GM10248 (cell line): Measurements from ENCODE around the gene LRRC7.

Source experiments
- CTCF ChIA-PET: fragments of 300-600 bp; sonication (Branson Sonifier 250); formaldehyde crosslinking; extraction: SDS; loops from one replicate; lab custom pipeline; 2021; ENCODE audit warnings: antibody characterized with exemption; lab: Yijun Ruan, JAX
- POLR2A ChIA-PET: fragments of 350-650 bp; sonication (Branson Sonifier 250); formaldehyde crosslinking; extraction: SDS; loops from one replicate; lab custom pipeline; 2020; ENCODE audit warnings: antibody characterized with exemption; lab: Yijun Ruan, JAX
- DNase-seq: peaks from one replicate; pipeline ENCODE4 v3.0.0; 2012; ENCODE audit errors: extremely low spot score
- TF ChIP-seq, protein P1 (sequence below): IDR thresholded peaks from 2 replicates; pipeline ENCODE4 v1.5.1; 2012; ENCODE audit warnings: mild to moderate bottlenecking, low read depth; ENCODE audit errors: extremely low read depth, missing control alignments, control extremely low read depth

Gene LRRC7

GRCh38 chr1:69645477-69645876 lies 77.8 kb downstream of the LRRC7 start:
- ChIA-PET CTCF (no interaction called here), POLR2A (no interaction called here)
- no peak for DNase-seq
- TF ChIP-seq, protein P1, sequence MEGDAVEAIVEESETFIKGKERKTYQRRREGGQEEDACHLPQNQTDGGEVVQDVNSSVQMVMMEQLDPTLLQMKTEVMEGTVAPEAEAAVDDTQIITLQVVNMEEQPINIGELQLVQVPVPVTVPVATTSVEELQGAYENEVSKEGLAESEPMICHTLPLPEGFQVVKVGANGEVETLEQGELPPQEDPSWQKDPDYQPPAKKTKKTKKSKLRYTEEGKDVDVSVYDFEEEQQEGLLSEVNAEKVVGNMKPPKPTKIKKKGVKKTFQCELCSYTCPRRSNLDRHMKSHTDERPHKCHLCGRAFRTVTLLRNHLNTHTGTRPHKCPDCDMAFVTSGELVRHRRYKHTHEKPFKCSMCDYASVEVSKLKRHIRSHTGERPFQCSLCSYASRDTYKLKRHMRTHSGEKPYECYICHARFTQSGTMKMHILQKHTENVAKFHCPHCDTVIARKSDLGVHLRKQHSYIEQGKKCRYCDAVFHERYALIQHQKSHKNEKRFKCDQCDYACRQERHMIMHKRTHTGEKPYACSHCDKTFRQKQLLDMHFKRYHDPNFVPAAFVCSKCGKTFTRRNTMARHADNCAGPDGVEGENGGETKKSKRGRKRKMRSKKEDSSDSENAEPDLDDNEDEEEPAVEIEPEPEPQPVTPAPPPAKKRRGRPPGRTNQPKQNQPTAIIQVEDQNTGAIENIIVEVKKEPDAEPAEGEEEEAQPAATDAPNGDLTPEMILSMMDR, result no peak

DNA sequence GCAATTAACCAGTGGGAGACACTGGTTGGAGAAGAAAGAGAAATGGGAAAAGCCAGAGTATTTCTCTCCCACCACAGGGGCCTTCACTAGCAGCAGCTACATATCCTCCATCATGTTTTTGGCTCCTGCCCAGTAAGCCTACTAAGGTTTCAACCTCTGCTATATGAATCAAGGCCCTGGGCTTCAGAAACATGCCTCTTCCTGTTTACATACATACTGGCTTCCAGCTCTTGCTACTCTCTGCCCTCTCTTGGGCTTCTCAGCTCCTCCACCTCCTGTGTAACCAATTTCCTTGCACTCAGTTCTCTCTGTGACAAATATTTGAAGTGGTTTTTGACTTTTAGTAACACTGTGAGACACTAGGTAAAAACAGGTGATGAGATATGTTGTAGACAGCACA lies 80.8 kb downstream of the LRRC7 start:
- TF ChIP-seq, protein P1, result no peak
- no peak for DNase-seq
- ChIA-PET POLR2A (no interaction called here), CTCF (interaction anchor here (1.7 kb wide), 1 partner anchor 9 kb away, joined by 3 read pairs; no protein-coding TSS in a partner anchor)

DNA sequence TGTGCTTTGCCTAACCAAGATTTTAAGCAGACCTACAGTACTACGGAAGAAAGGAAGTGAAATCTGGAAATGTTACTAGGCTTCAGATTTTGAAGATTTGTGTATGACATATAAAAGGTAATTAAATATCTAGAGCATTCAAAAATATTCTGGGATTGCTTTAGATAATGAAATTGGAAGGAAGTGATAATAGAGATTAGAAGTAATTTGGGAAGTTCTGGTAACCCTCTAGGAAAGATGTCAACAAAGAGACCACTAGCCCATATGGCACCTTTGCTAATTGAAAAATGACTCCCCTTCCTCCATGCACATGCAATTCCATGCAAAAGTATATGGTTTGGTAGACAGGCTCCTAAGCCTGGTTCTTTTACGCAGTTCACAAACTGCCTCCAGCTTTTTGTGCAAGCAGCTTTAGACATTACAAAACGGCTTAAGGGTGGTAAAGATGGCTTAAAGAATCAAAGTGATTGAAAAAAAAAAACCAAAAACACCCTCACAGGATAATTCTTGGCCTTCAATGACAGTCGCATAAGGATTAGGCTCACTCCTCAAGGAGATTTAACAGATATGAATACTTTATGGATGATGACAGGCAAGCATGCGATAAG lies 81.8 kb downstream of the LRRC7 start:
- DNase-seq, result no peak
- ChIA-PET POLR2A (no interaction called here), CTCF (interaction anchor here (1.7 kb wide), 1 partner anchor 8 kb away, joined by 3 read pairs; no protein-coding TSS in a partner anchor)
- TF ChIP-seq, protein P1, result no peak

GRCh38 chr1:69650779-69651178 lies 83.1 kb downstream of the LRRC7 start:
- DNase-seq, result no peak
- CTCF ChIA-PET, result no interaction called here
- TF ChIP-seq, protein P1, result no peak
- POLR2A ChIA-PET, result no interaction called here

DNA sequence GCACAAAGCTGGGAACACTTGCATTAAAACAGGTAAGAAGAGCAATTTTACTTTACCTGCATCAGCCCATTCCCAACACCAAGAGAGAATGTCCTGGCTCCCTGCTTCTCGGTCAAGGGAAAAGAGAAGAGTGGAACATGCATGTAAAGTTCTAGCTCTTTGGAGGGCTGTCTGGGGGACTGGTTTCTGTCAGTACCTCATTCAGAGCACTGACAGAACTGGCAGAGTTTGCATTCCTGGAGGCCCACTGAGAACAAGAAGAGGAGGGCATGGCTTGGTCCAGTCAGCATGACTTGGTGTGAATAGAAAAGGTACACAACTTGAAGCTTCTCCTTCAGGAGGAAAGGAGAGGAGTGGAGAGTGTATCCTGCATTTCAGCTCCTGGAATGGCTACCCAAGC lies 83.9 kb downstream of the LRRC7 start:
- ChIA-PET CTCF (no interaction called here), POLR2A (no interaction called here)
- TF ChIP-seq, protein P1, result no peak
- no peak for DNase-seq

GRCh38 chr1:69657971-69658370 lies 90.2 kb downstream of the LRRC7 start:
- TF ChIP-seq, protein P1, result no peak
- DNase-seq, result no peak
- POLR2A ChIA-PET, result no interaction called here
- CTCF ChIA-PET, result interaction anchor here (0.8 to 1.4 kb wide), 2 partner anchors 10 to 80 kb away, joined by 3 read pairs; no protein-coding TSS in a partner anchor
